GM19452 (cell line): Measurements from ENCODE around the gene WNK1.
"Not testable (repeated sequence)": the region's sequence is repeated elsewhere in the genome, so short reads cannot be mapped to it uniquely, and the experiment has no call there.

ENCODE experiments used
- ATAC-seq: cut with Tn5 transposase; IDR thresholded peaks from one replicate; pipeline ENCODE4 v1.9.1; 2021; ENCODE audit not compliant: unreplicated experiment

The WNK1 gene

GRCh38 chr12:810671-811415 lies 58.5 kb downstream of the WNK1 start:
- ATAC-seq, result no peak

- no peak for ATAC-seq
Observed at GRCh38 chr12:812950-813349, 60.6 kb downstream of the WNK1 start.

- not testable (repeated sequence) for ATAC-seq
Observed at GRCh38 chr12:817456-817855, 65.1 kb downstream of the WNK1 start.

GRCh38 chr12:817941-818600 lies 65.7 kb downstream of the WNK1 start:
- ATAC-seq, result no peak

- no peak for ATAC-seq
Observed at GRCh38 chr12:818733-819132, 66.4 kb downstream of the WNK1 start.

GRCh38 chr12:820336-820735 lies 68.0 kb downstream of the WNK1 start:
- no peak for ATAC-seq

- ATAC-seq, result no peak
Observed at GRCh38 chr12:823028-823698, 70.8 kb downstream of the WNK1 start.

GRCh38 chr12:826331-826730 lies 74.0 kb downstream of the WNK1 start:
- ATAC-seq, result no peak

GRCh38 chr12:828726-829395 lies 76.5 kb downstream of the WNK1 start:
- no peak for ATAC-seq

GRCh38 chr12:830111-830867 lies 77.9 kb downstream of the WNK1 start:
- ATAC-seq, result no peak

- ATAC-seq, result no peak
Observed at GRCh38 chr12:835754-836518, 83.6 kb downstream of the WNK1 start.

GRCh38 chr12:836952-837351 lies 84.6 kb downstream of the WNK1 start:
- no peak for ATAC-seq

- no peak for ATAC-seq
Observed at GRCh38 chr12:837548-837947, 85.2 kb downstream of the WNK1 start.

- ATAC-seq, result no peak
Observed at GRCh38 chr12:843609-844008, 91.2 kb downstream of the WNK1 start.

- no peak for ATAC-seq
Observed at GRCh38 chr12:846421-846820, 94.0 kb downstream of the WNK1 start.

- no peak for ATAC-seq
Observed at GRCh38 chr12:848173-848865, 95.9 kb downstream of the WNK1 start.

- no peak for ATAC-seq
Observed at GRCh38 chr12:848882-849527, 96.6 kb downstream of the WNK1 start.

GRCh38 chr12:849733-850437 lies 97.5 kb downstream of the WNK1 start:
- not testable (repeated sequence) for ATAC-seq
